HL-60 (cell line): ENCODE results near the gene KLKB1.

Experiments
- GABPA ChIP-seq: IDR thresholded peaks from 2 replicates; pipeline ENCODE4 v1.6.1; 2012; ENCODE audit warnings: low read depth
- POLR2AphosphoS5 ChIP-seq: IDR thresholded peaks from 2 replicates; pipeline ENCODE4 v1.6.1; 2012; ENCODE audit warnings: low read depth
- SPI1 ChIP-seq: IDR thresholded peaks from 2 replicates; pipeline ENCODE4 v1.6.1; 2012; ENCODE audit warnings: low read depth, mild to moderate bottlenecking, borderline replicate concordance
- TF ChIP-seq, protein P1 (sequence below): IDR thresholded peaks from one replicate; pipeline ENCODE4 v1.5.1; 2011; ENCODE audit warnings: low read length, control low read depth, inconsistent platforms; ENCODE audit not compliant: insufficient read depth
- TF ChIP-seq, protein P2 (sequence below): IDR thresholded peaks from 2 replicates; pipeline ENCODE4 v1.6.1; 2012; ENCODE audit warnings: low read depth; ENCODE audit not compliant: insufficient replicate concordance

DNA sequence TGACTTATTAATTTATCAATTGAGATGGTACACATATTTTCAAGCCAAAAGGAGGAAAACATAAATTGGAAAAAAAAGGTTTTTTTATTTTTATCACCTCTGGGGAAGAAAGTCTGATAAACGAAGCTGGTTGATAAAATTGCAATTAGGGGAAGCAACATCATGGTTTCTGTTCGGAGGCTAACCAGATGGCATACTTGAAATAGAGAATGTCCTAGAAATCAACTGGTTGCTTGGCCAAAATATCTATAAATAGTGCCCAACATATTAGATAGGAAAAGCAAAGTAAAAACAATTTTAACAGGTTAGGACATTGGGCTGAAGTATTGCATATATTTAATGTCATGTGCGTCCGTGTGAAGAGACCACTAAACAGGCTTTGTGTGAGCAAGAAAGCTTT lies 14.3 kb downstream of the KLKB1 start:
- TF ChIP-seq, protein P1, sequence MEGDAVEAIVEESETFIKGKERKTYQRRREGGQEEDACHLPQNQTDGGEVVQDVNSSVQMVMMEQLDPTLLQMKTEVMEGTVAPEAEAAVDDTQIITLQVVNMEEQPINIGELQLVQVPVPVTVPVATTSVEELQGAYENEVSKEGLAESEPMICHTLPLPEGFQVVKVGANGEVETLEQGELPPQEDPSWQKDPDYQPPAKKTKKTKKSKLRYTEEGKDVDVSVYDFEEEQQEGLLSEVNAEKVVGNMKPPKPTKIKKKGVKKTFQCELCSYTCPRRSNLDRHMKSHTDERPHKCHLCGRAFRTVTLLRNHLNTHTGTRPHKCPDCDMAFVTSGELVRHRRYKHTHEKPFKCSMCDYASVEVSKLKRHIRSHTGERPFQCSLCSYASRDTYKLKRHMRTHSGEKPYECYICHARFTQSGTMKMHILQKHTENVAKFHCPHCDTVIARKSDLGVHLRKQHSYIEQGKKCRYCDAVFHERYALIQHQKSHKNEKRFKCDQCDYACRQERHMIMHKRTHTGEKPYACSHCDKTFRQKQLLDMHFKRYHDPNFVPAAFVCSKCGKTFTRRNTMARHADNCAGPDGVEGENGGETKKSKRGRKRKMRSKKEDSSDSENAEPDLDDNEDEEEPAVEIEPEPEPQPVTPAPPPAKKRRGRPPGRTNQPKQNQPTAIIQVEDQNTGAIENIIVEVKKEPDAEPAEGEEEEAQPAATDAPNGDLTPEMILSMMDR, result no peak
- no peak for TF ChIP-seq POLR2AphosphoS5
- TF ChIP-seq, protein P2, sequence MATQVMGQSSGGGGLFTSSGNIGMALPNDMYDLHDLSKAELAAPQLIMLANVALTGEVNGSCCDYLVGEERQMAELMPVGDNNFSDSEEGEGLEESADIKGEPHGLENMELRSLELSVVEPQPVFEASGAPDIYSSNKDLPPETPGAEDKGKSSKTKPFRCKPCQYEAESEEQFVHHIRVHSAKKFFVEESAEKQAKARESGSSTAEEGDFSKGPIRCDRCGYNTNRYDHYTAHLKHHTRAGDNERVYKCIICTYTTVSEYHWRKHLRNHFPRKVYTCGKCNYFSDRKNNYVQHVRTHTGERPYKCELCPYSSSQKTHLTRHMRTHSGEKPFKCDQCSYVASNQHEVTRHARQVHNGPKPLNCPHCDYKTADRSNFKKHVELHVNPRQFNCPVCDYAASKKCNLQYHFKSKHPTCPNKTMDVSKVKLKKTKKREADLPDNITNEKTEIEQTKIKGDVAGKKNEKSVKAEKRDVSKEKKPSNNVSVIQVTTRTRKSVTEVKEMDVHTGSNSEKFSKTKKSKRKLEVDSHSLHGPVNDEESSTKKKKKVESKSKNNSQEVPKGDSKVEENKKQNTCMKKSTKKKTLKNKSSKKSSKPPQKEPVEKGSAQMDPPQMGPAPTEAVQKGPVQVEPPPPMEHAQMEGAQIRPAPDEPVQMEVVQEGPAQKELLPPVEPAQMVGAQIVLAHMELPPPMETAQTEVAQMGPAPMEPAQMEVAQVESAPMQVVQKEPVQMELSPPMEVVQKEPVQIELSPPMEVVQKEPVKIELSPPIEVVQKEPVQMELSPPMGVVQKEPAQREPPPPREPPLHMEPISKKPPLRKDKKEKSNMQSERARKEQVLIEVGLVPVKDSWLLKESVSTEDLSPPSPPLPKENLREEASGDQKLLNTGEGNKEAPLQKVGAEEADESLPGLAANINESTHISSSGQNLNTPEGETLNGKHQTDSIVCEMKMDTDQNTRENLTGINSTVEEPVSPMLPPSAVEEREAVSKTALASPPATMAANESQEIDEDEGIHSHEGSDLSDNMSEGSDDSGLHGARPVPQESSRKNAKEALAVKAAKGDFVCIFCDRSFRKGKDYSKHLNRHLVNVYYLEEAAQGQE, result no peak
- no peak for TF ChIP-seq SPI1
- no peak for TF ChIP-seq GABPA
